K562 (cell line): Measurements from ENCODE around the gene INTS6. TPM values are rescaled to one million over a fixed set of nuclear protein-coding genes. Genes with fewer than 3 reads are reported as not detected.

Experiments used
- ATAC-seq: fragments of 200-7000 bp; cut with Tn5 transposase; 3 replicates; pipeline ENCODE4 v1.9.1; 2020; ENCODE audit warnings: moderate library complexity
- BruUV-seq: library from RNA; stranded (reverse); fragments of 400-500 nt; replicated peaks from 2 replicates; lab custom pipeline; 2021; lab: Mats Ljungman, UMichigan
- CTCF ChIA-PET: fragments of 300-600 bp; formaldehyde crosslinking; extraction: SDS; loops from one replicate; lab custom pipeline; 2021; ENCODE audit warnings: low intra/inter-chr PET ratio; lab: Yijun Ruan, JAX
- POLR2A ChIA-PET: fragments of 300-600, 350-650 bp; sonication (Branson Sonifier 250); formaldehyde crosslinking; extraction: SDS; loops from one replicate; lab custom pipeline; 2021; ENCODE audit warnings: antibody characterized with exemption, inconsistent platforms; lab: Yijun Ruan, JAX
- DNase-seq, 4 experiments: peaks; one replicate each; pipeline versions ENCODE4 v3.0.0 to v3.0.0-alpha.2; 2011 to 2018; ENCODE audit warnings: low spot score in 3 of 4, mixed read lengths in 3 of 4; ENCODE audit errors: extremely low read depth in 1 of 4
- FAIRE-seq: peaks from 2 replicates; lab custom pipeline; 2011; peaks lifted over from hg19 to GRCh38; lab: Jason Lieb, UNC
- H2AFZ ChIP-seq: 2 replicates; pipeline ENCODE4 v1.6.0; 2011; ENCODE audit warnings: low read depth, low read length, control low read depth, inconsistent platforms
- H3K27ac ChIP-seq: fragments of 200-600 bp; 3 replicates; pipeline ENCODE4 v1.8.0; 2011; ENCODE audit warnings: low read depth, mild to moderate bottlenecking, control low read depth, inconsistent platforms, low read length, moderate library complexity, mixed read lengths; ENCODE audit errors: extremely low read depth
- H3K27me3 ChIP-seq, 2 experiments: fragments of 300-600 bp in 1 of 2; 2 replicates in 1 of 2; 3 replicates in 1 of 2; pipeline versions ENCODE4 v1.6.0 to v1.8.0; 2011; ENCODE audit warnings: inconsistent platforms in 2 of 2, low read length in 2 of 2, mild to moderate bottlenecking in 1 of 2, mixed read lengths in 1 of 2, moderate library complexity in 1 of 2; ENCODE audit not compliant: control insufficient read depth in 2 of 2, insufficient read depth in 2 of 2
- H3K36me3 ChIP-seq: fragments of 300-600 bp; 3 replicates; pipeline ENCODE4 v1.8.0; 2011; ENCODE audit warnings: mild to moderate bottlenecking, low read length, inconsistent platforms; ENCODE audit not compliant: control insufficient read depth, insufficient read depth
- H3K4me1 ChIP-seq, 2 experiments: fragments of 200-600 bp in 1 of 2; replicated peaks in 1 of 2; 2 replicates in 1 of 2; 3 replicates in 1 of 2; pipeline versions ENCODE4 v1.5.1 to v1.8.0; 2011; ENCODE audit warnings: inconsistent platforms in 2 of 2, low read length in 2 of 2, mild to moderate bottlenecking in 1 of 2, mixed read lengths in 1 of 2, moderate library complexity in 1 of 2; ENCODE audit not compliant: control insufficient read depth in 2 of 2, insufficient read depth in 2 of 2
- H3K4me2 ChIP-seq: 2 replicates; pipeline ENCODE4 v1.6.1; 2011; ENCODE audit warnings: low read length, control low read depth, inconsistent platforms, mixed read lengths; ENCODE audit not compliant: insufficient read depth
- H3K4me3 ChIP-seq: fragments of 200-600 bp; sonication (generic), shearing (Covaris generic); 2 replicates; pipeline ENCODE4 v1.5.1; 2016; ENCODE audit warnings: control low read depth, inconsistent platforms
- H3K79me2 ChIP-seq: fragments of 200-600 bp; 3 replicates; pipeline ENCODE4 v1.8.0; 2011; ENCODE audit warnings: low read length, inconsistent platforms; ENCODE audit not compliant: control insufficient read depth, insufficient read depth
- H3K9ac ChIP-seq, 2 experiments: 2 replicates each; pipeline versions ENCODE4 v1.6.0 to v1.6.1; 2011; ENCODE audit warnings: low read depth in 2 of 2, low read length in 2 of 2, control low read depth in 1 of 2, inconsistent platforms in 1 of 2, mild to moderate bottlenecking in 1 of 2, mixed read lengths in 1 of 2; ENCODE audit not compliant: insufficient read depth in 1 of 2
- H3K9me1 ChIP-seq: one replicate; pipeline ENCODE4 v1.6.0; 2011; ENCODE audit warnings: inconsistent platforms, mild to moderate bottlenecking, low read length, moderate library complexity; ENCODE audit not compliant: control insufficient read depth, insufficient read depth
- H3K9me3 ChIP-seq: replicated peaks from 2 replicates; pipeline ENCODE4 v1.5.1; 2011; ENCODE audit warnings: low read depth, low read length, inconsistent platforms; ENCODE audit not compliant: control insufficient read depth, insufficient read depth
- H4K20me1 ChIP-seq: replicated peaks from 2 replicates; pipeline ENCODE4 v1.6.1; 2011; ENCODE audit warnings: low read length, inconsistent platforms, mixed read lengths; ENCODE audit not compliant: control insufficient read depth, insufficient read depth
- AFF1 ChIP-seq, 2 experiments: fragments of 450-650 bp; IDR thresholded peaks; 2 replicates each; pipeline ENCODE4 v1.6.1; 2018; ENCODE audit warnings: mild to moderate bottlenecking in 2 of 2, low read depth in 1 of 2; ENCODE audit not compliant: partially characterized antibody in 2 of 2
- BDP1 ChIP-seq: IDR thresholded peaks from 3 replicates; pipeline ENCODE4 v1.6.1; 2011; ENCODE audit not compliant: insufficient read length, insufficient read depth
- CREB3L1 ChIP-seq: fragments of 450-650 bp; IDR thresholded peaks from 2 replicates; pipeline ENCODE4 v1.6.1; 2014; ENCODE audit warnings: low read depth, mild to moderate bottlenecking, moderate library complexity, borderline replicate concordance
- E4F1 ChIP-seq: fragments of 250-450 bp; sonication (Bioruptor Pico); IDR thresholded peaks from 2 replicates; pipeline ENCODE4 v1.5.0; 2021; ENCODE audit warnings: mild to moderate bottlenecking, borderline replicate concordance
- GABPB2 ChIP-seq: fragments of 250-450 bp; sonication (Bioruptor Pico); conservative IDR thresholded peaks from 2 replicates; pipeline ENCODE4 v1.5.1; 2021; ENCODE audit warnings: mild to moderate bottlenecking
- HDAC2 ChIP-seq: fragments of 450-650 bp; IDR thresholded peaks from 2 replicates; pipeline ENCODE4 v1.6.1; 2016; ENCODE audit warnings: mild to moderate bottlenecking
- NONO ChIP-seq, 2 experiments: fragments of 200-400 bp in 1 of 2; fragments of 450-650 bp in 1 of 2; formaldehyde crosslinking in 1 of 2; IDR thresholded peaks; 2 replicates each; pipeline ENCODE4 v1.6.1; 2017; ENCODE audit warnings: low read depth in 2 of 2, mild to moderate bottlenecking in 2 of 2, moderate library complexity in 2 of 2, low read length in 1 of 2
- RAD51 ChIP-seq: fragments of 450-650 bp; IDR thresholded peaks from 2 replicates; pipeline ENCODE4 v1.7.1; 2016; ENCODE audit warnings: low read depth, mild to moderate bottlenecking, borderline replicate concordance
- TAF7 ChIP-seq: fragments of 450-650 bp; IDR thresholded peaks from 2 replicates; pipeline ENCODE4 v1.6.1; 2016; ENCODE audit warnings: missing genetic modification characterization, missing compliant biosample characterization
- ZKSCAN1 ChIP-seq: fragments of 150-350 bp; IDR thresholded peaks from 2 replicates; pipeline ENCODE4 v1.6.1; 2016; ENCODE audit warnings: low read depth, low read length
- ZNF347 ChIP-seq: fragments of 450-650 bp; formaldehyde crosslinking; IDR thresholded peaks from 2 replicates; pipeline ENCODE4 v1.4.0; 2020; ENCODE audit warnings: low read depth, mild to moderate bottlenecking, moderate library complexity
- ZNF764 ChIP-seq: fragments of 250-450 bp; sonication (Bioruptor Pico); IDR thresholded peaks from 2 replicates; pipeline ENCODE4 v1.4.0; 2020; ENCODE audit warnings: low read depth, mild to moderate bottlenecking, moderate library complexity
- ZSCAN29 ChIP-seq: fragments of 450-650 bp; IDR thresholded peaks from 2 replicates; pipeline ENCODE4 v1.6.1; 2017
- WGBS: fragments of 100-300 bp; shearing (Covaris generic); methylation state at CpG from one replicate; pipeline ENCODE4 v1.1.6; 2016; ENCODE audit warnings: low coverage, mixed read lengths; ENCODE audit not compliant: insufficient coverage; ENCODE audit errors: missing lambda C conversion rate; 5-methylcytosine and 5-hydroxymethylcytosine counted together
- in situ Hi-C: fragments of 300-500 bp; cut with MboI; formaldehyde crosslinking; loops from 4 replicates; pipeline ENCODE4 v1.15.0; 2018; ENCODE audit warnings: inconsistent platforms, mixed read lengths
- intact Hi-C: fragments of 100-400 bp; cut with micrococcal nuclease; formaldehyde crosslinking; loops from 2 replicates; pipeline ENCODE4 v1.14.2; 2022
- polyA plus RNA-seq, 8 experiments: library from polyadenylated mRNA; depleted of rRNA in 4 of 8; stranded (reverse) in 5 of 8; unstranded in 3 of 8; fragments of >200 nt; fragmentation: Nextera tagmentation in 2 of 8; fragmentation: Illumina TruSeq in 1 of 8; extraction: Ambion mirVana in 2 of 8; extraction: Trizol in 1 of 8; gene quantifications; 2 replicates each; pipeline versions ENCODE4 v1.2.1 to v1.2.3, GENCODE V29; 2011 to 2014; ENCODE audit warnings: inconsistent platforms in 1 of 8, missing spikeins in 1 of 8
- total RNA-seq, 7 experiments: library from RNA; depleted of rRNA in 6 of 7; stranded (reverse); fragments of >200 nt in 6 of 7; fragmentation: Illumina TruSeq in 2 of 7; extraction: Trizol in 2 of 7; gene quantifications; 2 replicates each; pipeline versions ENCODE4 v1.2.1 to v1.2.3, GENCODE V29; 2011 to 2021; ENCODE audit warnings: low replicate concordance in 1 of 7

Gene INTS6
- total and polyA plus RNA-seq, 9 of the 15 experiments (the other 6 are each of a cell fraction or from before 2014, with no cell fraction given) = 3.7 to 29.8 (median 16.1) TPM

- no peaks in the 10 kb centered on the region for H3K9me3 ChIP-seq
- 0% methylated on average over 3 of the region's 4 CpGs for WGBS
- no peak for ATAC-seq
- no peaks in the 10 kb centered on the region for H3K9me1 ChIP-seq
- H3K9ac ChIP-seq = no peak overlapping the region
- intact Hi-C loops (no loop called here), in situ Hi-C loops (no loop called here)
- no peaks in the 10 kb centered on the region; the same call in 1 of the 2 replicates for H4K20me1 ChIP-seq
- H3K79me2 ChIP-seq = no peaks in the 10 kb centered on the region
- no peak overlapping the region for H2AFZ ChIP-seq
- no peak overlapping the region for H3K27ac ChIP-seq
- no peak overlapping the region for H3K4me3 ChIP-seq
- POLR2A ChIA-PET = no interaction called here
- H3K27me3 ChIP-seq = peaks cover 5 to 46% of the 10 kb centered on the region in 2 experiments
- TF ChIP-seq GABPB2 (CRISPR knock-in tag) (no peak), ZNF764 (no peak), E4F1 (CRISPR knock-in tag) (no peak), ZKSCAN1 (no peak), NONO (IDR thresholded peaks at IDR 0.05; ENCODE audit: low read depth in 2 of 2, low read length in 1 of 2) (no peak), TAF7 (tag) (no peak), ZSCAN29 (no peak), AFF1 (IDR thresholded peaks at IDR 0.05; ENCODE audit: low read depth in 1 of 2, partially characterized antibody in 2 of 2) (no peak), RAD51 (no peak), ZNF347 (no peak), HDAC2 (no peak), CREB3L1 (no peak), BDP1 (no peak)
- H3K4me2 ChIP-seq = no peak overlapping the region
- CTCF ChIA-PET = no interaction called here
- FAIRE-seq = no peak
- DNase-seq = no peak
- no TSS peak for BruUV-seq
- H3K36me3 ChIP-seq = no peaks in the 10 kb centered on the region
- no peaks in the 10 kb centered on the region for H3K4me1 ChIP-seq
Measured at GRCh38 chr13:51342706-51343105, 110.1 kb downstream of the INTS6 start.
